DOHH2 (cell line): Measurements from ENCODE around the gene XCL1.

Source experiments
- EZH2phosphoT487 ChIP-seq: fragments of 200-600 bp; sonication (generic); IDR thresholded peaks from 2 replicates; pipeline ENCODE4 v1.6.1; 2017; ENCODE audit warnings: borderline replicate concordance, mild to moderate bottlenecking, antibody characterized with exemption, low read length, moderate library complexity, mixed read lengths
- TF ChIP-seq, protein P1 (sequence below): fragments of 200-600 bp; sonication (generic); IDR thresholded peaks from one replicate; pipeline ENCODE4 v1.5.1; 2014; ENCODE audit warnings: antibody characterized with exemption, mild to moderate bottlenecking, low read depth, low read length; ENCODE audit not compliant: poor library complexity, severe bottlenecking

DNA sequence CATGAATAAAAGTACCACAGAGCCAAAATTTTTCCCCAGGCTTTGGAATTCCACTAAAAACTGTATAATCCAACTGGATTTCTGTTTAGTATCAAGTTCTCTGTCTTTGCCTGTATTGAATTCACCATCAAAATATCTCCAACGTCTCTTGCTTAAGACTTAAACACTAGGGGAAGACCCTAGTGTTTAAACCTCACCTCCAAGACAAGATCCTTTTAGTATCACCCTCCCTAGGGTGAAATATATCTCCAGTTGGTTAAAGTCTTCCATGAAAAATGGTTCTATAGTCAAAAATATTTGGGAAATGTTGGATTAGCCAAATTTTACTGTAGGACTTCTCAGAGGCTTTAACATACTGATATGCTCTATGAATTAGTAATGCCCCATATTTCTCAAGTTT, 8.1 kb upstream of the XCL1 start:
- TF ChIP-seq, protein P1, sequence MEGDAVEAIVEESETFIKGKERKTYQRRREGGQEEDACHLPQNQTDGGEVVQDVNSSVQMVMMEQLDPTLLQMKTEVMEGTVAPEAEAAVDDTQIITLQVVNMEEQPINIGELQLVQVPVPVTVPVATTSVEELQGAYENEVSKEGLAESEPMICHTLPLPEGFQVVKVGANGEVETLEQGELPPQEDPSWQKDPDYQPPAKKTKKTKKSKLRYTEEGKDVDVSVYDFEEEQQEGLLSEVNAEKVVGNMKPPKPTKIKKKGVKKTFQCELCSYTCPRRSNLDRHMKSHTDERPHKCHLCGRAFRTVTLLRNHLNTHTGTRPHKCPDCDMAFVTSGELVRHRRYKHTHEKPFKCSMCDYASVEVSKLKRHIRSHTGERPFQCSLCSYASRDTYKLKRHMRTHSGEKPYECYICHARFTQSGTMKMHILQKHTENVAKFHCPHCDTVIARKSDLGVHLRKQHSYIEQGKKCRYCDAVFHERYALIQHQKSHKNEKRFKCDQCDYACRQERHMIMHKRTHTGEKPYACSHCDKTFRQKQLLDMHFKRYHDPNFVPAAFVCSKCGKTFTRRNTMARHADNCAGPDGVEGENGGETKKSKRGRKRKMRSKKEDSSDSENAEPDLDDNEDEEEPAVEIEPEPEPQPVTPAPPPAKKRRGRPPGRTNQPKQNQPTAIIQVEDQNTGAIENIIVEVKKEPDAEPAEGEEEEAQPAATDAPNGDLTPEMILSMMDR: no peak
- TF ChIP-seq EZH2phosphoT487: no peak
